Activated T-helper 17 cell treated with anti-CD3 and anti-CD28 coated beads, Interleukin-2, amount 50 U/mL, for 72 hours (primary cell): ENCODE data around the gene R3HDM1. TPM values are rescaled to one million over a fixed set of nuclear protein-coding genes. Genes with fewer than 3 reads are reported as not detected.

Source experiments
- total RNA-seq, 2 donors: library from RNA; stranded (reverse); gene quantifications; one replicate each; pipeline ENCODE4 v1.2.3, GENCODE V29; 2022

R3HDM1 gene
- total RNA-seq, 2 donors from 2014 or later = 30.3 to 51.5 TPM

Other genes starting within 250 kb of the R3HDM1 start
- gene ZRANB3, start 266 bp upstream of the R3HDM1 start, total RNA-seq = 10 to 100 TPM in 1 of 2 donors, 1 to 10 TPM in 1; 8.6 to 20.0 TPM
- 100 to 1,000 TPM; 122 to 156 TPM for gene UBXN4, start 210.4 kb downstream of the R3HDM1 start, total RNA-seq